Muscle of back (tissue), 11 donors: Measurements from ENCODE around the gene SARS2. TPM values are rescaled to one million over a fixed set of nuclear protein-coding genes. Genes with fewer than 3 reads are reported as not detected.
"Not testable (repeated sequence)": the region's sequence is repeated elsewhere in the genome, so short reads cannot be mapped to it uniquely, and the experiment has no call there.

Experiments used
- DNase-seq, 3 donors: peaks; one replicate each; pipeline versions ENCODE4 v3.0.0 to v3.0.0-alpha.2; 2013
- polyA plus RNA-seq, 10 donors: library from polyadenylated mRNA; unstranded; fragments of 120-200 nt; gene quantifications; one replicate each; pipeline ENCODE4 v1.2.1, GENCODE V29; 2013; ENCODE audit not compliant: insufficient read length in 10 of 10

Gene SARS2
- polyA plus RNA-seq, 10 donors: 19.6 to 35.4 (median 23.6) TPM

- peak; percentile 69 to 91 (median 86) for DNase-seq
These were observed 19.2 kb upstream of the SARS2 start for GRCh38 chr19:38949580-38950367.

- DNase-seq: no peak
These were observed 15.9 kb upstream of the SARS2 start for GRCh38 chr19:38946229-38947010.

- DNase-seq: no peak
These were observed 15.1 kb upstream of the SARS2 start for GRCh38 chr19:38945562-38946228.

- DNase-seq: no peak
These were observed 14.5 kb upstream of the SARS2 start for GRCh38 chr19:38944981-38945506.

GRCh38 chr19:38942471-38943181 is 12.1 kb upstream of the SARS2 start:
- DNase-seq: no peak

GRCh38 chr19:38941979-38942378 is 11.4 kb upstream of the SARS2 start:
- DNase-seq: no peak

- DNase-seq: not testable (repeated sequence)
These were observed 10.9 kb upstream of the SARS2 start for GRCh38 chr19:38941466-38941865.

GRCh38 chr19:38939957-38940356 is 9.4 kb upstream of the SARS2 start:
- DNase-seq: no peak

- DNase-seq: no peak
These were observed 3.0 kb upstream of the SARS2 start for GRCh38 chr19:38933544-38933943.

GRCh38 chr19:38932425-38933179 is 2.0 kb upstream of the SARS2 start:
- no peak for DNase-seq

- DNase-seq: no peak
These were observed 894 bp upstream of the SARS2 start for GRCh38 chr19:38931521-38931793.

- DNase-seq: peak; percentile 99 to 100 (median 99)
These were observed 385 bp upstream of the SARS2 start, which contains the start of gene MRPS12 for GRCh38 chr19:38930776-38931520. Gene MRPS12, plus strand, starts transcription at chr19:38930944. Its CDS starts 351 bp downstream, at chr19:38931295.

GRCh38 chr19:38928391-38929001 is 2.1 kb downstream of the SARS2 start:
- DNase-seq: no peak

- DNase-seq: no peak
These were observed 6.2 kb downstream of the SARS2 start for GRCh38 chr19:38924388-38924787.

GRCh38 chr19:38922482-38922881 is 8.1 kb downstream of the SARS2 start:
- DNase-seq: no peak

GRCh38 chr19:38921420-38922274 is 8.9 kb downstream of the SARS2 start:
- DNase-seq: no peak

GRCh38 chr19:38920602-38921419 is 9.8 kb downstream of the SARS2 start:
- DNase-seq: peak in 1 of 3 donors; percentile 44
